LHCN-M2 (cell line): ENCODE measurements around the gene JMY. TPM values are rescaled to one million over a fixed set of nuclear protein-coding genes. Genes with fewer than 3 reads are reported as not detected.
"Not testable (repeated sequence)": the region's sequence is repeated elsewhere in the genome, so short reads cannot be mapped to it uniquely, and the experiment has no call there.

Experiments
- DNase-seq: peaks from one replicate; pipeline ENCODE4 v3.0.0-alpha.2; 2012; ENCODE audit warnings: low read depth
- total RNA-seq: library from RNA; depleted of rRNA; stranded (reverse); fragments of >200 nt; gene quantifications from 2 replicates; pipeline ENCODE4 v1.2.3, GENCODE V29; 2014

The JMY gene
- total RNA-seq, 1 experiment from 2014 or later, result 4.7 TPM

DNA sequence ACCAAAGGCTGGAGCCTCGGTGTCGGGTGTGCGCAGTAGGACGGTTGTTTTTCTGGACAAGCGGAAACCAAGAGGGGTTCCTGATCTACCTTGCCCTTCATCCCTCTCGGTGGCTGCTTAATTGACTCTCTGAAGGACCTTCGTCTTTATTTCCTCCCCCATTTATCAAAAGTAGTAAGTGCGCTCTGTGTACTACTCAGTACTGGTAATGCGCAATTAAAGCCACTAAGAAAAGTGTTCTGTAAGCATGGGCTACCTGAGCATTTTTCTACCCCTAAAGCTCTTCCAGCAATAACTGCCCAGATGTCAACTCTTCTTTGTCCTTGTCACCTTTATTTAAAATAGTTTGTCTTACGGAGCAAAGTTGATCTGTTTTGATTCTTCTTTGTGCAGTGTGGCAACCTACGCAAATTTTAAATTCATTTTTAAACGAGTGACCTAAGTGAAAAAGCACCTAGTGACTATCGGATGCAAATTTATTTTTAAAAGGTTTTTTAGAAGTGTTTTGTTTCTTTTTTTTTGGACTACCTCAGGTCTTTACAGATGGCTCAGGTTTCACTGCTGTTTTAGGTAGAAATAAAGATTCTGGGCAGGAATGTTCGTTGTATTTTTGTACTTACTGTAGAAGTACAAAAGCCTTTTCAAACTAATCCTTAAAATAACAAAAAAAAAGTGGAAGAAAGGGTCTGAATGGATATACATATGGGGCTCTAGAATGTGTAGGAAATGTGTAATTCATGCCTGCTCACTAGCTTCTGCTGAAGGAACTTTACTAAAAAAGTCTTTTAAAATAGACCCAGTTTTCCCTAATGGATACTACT lies 2.0 kb downstream of the JMY start:
- no peak for DNase-seq

DNA sequence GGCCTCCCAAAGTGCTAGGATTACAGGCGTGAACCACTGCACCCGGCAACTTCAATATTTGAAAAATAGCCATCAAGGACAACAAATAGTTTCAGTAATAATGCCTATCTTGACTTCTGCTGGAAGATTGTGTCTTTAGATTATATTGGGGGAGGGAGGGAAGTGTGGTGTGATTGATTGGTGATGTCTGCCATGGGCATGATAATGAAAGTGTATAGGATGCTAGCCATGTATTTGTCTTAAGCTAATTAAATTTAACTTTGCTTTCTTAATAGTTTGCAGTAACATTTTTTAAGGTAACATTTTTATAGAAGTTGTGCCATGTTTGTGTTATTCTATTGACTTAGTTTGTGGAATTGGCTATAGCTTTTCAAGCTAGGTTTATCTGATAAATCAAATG lies 4.6 kb downstream of the JMY start:
- no peak for DNase-seq

DNA sequence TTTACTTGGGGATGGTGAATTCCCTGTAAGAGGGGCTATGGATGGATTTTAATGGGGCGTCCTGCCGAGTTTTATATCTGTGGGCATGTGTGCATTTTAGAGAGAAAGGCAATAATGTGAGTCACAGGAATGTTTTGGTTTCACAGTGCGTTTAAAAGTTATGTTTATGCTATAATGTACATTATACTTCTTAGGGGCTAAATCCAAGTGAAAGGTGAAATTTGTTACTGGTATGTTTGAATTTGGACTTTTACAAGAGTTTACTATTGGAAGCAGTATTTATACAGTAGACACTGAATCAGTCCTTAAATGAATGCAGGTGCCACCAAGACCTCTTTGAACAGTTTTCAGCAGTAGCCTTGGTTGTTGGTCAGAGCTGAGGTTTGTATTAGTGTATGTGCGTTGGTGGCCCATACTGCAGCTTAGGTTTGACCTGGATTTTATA lies 5.6 kb downstream of the JMY start:
- DNase-seq, result no peak

DNA sequence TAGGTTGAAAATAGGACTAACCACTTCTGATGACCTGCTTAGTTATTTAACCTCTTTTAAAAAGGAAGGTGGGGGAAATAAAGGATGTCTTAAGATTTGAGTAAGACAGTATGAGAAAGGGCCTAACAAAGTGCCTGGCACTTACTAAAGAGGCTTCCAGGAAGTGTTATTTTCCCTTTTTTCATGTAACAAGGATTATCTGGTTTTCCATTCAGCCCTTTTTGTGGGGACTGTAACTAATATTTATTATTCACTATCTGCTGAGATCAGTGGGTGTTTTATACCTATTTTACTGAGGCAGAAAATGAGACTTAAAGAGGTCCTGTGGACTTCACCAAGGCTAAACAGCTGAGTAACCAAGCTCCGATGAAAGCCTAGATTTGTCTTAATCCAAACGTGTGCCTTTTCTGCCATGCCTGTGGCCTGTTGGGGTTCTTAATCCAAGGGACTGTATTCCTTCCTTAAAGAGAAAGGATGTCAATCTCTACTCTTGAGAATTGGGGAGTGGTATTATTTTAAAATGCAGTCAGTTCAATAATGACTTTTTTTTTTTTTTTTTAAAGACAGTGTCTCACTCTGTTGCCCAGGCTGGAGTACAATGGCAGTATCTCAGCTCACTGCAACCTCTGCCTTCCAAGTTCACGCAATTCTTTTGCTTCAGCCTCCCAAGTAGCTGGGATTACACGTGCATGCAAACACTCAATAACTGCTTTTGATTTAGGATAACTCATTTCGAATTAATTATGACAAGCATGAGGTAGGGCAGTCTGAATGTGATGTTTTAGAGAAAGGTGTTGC lies 6.5 kb downstream of the JMY start:
- no peak for DNase-seq

DNA sequence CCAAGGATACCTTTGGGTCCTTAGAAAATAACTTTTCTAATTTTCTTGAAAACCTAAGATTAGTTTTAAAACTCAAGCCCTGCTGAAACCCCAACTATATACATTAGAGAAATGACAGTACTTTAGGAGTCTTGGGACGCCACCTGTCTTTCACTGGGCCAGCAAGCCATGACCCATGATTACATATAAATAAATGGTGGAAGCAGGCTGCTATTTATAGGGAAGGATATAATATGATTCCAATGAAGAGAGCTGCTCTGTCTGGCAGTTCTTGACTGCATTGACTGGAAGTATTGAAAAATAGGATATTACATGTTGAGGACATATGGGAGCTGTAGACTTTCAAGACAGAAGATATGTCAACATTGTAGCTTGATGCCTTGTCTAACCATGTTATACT lies 7.3 kb downstream of the JMY start:
- DNase-seq, result no peak

DNA sequence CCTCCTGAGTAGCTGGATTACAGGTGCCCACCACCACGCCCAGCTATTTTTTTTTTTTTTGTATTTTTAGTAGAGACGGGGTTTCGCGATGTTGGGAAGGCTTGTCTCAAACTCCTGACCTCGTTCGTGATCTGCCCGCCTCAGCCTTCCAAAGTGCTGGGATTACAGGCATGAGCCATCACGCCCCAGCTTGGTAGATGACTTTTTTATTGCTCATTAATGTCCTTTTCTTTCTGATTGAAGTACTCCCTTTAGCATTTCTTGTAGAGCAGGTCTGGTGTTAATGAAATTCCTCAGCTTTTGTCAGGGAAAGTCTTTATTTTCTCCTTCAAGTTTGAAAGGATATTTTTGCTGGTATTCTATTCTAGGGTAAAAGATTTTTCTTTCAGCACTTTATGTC lies 18.1 kb downstream of the JMY start:
- not testable (repeated sequence) for DNase-seq

DNA sequence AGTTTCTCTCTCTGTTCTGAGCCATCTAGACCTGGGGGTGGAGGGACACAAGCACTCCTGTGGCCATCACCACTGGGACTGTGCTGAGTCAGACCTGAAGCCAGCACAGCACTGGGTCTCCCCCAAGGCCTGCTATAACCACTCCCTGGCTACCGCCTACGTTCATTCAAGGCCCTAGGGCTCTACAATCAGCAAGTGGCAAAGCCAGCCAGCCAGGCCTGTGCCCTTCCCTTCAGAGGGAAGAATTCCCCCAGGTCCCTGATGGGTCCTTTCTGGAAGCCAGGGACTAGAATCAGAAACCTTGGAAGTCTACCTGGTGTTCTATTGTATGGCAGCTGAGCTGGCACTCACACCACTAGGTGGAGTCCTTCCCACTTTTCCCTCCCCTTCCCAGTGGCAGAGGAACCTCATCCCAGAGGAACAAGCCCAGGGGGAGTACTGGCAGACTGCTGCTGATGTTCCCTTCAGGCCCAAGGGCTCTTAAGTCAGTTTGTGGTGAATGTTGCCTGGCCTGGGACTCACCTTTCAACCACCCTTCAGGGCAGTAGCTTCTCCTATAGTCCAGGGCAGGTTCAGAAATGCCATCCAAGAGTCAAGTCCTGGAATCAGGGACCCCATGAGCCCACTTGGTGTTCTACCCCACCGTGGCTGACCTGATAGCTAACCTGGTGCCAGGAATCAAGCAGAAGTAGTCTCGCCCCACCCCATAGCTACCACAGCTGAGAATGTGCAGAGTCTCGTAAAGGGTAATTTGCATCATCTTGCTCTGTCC lies 20.0 kb downstream of the JMY start:
- DNase-seq, result peak; percentile 42

DNA sequence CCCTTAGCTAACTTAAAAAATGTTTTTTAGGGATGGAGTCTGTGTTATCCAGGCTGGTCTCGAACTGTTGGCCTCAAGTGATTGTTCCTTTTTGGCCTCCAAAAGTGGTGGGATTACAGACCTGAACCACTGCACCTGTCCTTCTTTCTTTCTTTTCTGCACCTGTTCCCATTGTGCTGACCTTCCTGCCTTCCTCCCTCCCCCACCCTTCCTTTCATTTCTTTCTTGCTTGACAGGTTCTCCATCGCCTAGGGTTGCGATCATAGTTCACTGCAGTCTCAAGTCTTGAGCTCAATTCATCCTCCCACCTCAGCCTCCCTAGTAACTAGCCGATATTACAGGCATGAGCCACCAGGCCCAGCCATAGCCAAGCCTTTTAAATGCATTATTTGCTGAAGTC lies 20.6 kb downstream of the JMY start:
- no peak for DNase-seq

DNA sequence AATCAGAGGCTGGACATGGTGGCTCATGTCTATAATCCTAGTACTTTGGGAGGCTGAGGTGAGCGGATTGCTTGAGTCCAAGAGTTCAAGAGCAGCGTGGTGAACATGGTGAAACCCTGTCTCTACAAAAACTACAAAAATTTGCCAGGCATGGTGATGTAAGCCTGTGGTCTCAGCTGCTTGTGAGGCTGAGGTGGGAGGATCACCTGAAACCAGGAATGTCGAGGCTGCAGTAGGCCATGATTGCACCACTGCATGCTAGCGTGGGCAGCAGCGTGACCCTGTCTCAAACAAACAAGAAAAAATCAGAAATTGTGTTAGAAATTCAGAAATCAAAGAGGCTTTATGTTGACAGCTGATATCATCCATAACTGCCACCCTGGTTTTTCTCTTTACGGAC lies 21.4 kb downstream of the JMY start:
- no peak for DNase-seq

DNA sequence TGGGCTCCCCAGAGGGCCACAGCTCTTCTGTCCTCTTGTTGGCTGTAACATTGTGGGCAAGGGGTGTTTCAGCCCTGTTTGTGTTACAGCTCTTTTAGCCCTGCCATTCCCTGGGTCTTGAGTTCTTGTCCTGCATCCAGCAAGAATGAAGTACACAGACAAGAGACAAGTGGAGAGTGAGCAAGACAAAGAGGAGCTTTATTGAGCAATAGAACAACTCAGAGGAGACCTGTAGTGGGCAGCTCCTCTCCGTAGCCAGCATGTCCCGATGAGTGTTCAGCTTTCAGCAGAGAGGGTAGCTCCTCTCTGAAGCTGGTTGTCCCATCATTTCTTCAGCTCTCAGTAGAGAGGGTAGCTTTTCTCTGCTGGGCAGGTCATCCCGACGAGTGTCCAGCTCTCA lies 22.9 kb downstream of the JMY start:
- no peak for DNase-seq

DNA sequence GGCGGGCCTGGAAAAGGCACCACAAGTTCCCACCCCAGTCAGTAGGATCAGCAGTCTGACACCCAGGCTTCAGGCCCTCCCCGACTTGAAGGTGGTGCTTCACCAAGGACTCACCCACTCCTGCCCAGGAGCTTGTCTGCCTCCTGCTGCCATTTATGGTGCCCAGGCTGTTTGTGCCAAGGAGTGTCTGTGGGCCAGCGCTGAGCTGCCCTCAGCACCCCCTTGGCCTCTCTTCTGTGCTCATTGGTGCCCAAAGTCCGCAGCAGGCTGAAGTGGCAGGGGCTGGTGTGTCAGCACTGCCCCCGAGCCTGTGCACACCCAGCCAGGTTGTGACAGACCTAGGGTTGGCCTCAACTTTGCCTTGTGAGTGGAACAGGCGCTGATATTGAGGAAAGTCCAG lies 23.5 kb downstream of the JMY start:
- no peak for DNase-seq

DNA sequence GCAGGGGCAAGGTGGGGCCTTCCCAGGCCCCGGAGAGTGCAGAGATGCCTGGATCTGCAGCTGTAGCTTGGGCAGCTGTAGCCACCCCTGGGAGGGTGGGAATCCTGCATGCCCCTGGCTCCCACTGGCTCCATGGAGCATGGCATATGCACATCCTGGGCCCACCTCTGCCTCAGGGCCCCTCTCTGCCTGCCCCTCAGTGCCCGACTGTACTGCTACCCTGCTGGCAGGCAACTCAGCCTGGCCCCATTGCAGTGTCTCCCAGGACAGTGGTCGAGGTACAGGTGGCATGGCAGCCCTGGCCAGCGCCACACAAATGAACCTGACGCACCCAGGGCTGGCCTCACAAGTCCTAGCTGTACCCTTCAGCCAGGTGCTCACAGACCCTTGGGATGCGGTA lies 23.9 kb downstream of the JMY start:
- no peak for DNase-seq

DNA sequence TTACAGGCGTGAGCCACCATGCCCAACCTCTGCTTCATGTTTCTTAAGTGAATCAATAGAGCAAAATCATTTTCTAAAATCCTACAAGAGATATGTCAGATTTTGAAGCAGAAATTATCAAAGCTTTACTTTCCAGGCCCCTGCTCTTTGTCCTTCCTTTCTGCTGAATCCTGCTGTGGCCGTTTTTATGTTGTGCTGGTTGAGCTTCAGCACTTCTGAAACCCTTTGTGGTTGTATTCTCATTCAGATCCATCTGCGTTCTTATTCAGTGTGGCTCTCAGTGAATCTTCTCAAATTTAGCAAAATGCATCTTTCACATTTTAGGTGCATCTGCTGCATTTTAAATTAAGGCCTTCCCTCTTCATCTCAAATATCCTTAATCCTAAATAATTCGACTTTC lies 26.0 kb downstream of the JMY start:
- no peak for DNase-seq

DNA sequence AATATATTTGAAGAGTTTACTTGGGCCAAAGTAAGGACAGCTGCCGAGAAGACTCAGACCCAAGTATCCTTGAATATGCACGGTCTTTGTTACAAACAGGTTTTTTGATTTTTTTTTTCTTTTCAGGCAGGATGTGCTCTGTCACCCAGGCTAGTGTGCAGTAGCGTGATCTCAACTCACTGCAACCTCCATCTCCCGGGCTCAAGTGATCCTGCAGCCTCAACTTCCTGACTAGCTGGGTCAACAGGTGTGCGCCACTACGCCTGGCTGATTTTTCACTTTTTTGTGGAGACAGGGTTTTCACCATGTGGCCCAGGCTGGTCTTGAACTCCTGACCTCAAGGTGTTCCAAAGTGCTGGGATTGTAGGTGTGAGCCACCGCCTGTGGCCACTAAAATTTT lies 27.4 kb downstream of the JMY start:
- DNase-seq, result no peak

DNA sequence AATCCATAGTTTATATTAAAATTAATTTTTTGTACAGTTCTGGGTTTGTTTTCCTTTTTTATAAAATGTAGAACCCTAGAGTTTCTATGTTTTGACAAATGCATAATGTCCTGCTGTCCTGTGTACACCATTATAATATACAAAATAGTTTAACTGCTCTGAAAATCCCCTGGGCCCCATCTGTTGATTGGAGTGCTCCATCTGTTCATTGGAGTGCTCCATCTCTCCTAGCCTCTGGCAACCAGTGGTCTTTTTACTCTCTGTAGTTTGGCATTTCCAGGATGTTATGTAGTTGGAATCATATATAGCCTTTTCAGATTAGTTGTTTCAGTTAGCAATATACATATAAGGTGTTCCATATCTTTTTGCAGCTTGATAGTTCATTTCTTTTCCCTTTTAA lies 31.2 kb downstream of the JMY start:
- DNase-seq, result no peak

DNA sequence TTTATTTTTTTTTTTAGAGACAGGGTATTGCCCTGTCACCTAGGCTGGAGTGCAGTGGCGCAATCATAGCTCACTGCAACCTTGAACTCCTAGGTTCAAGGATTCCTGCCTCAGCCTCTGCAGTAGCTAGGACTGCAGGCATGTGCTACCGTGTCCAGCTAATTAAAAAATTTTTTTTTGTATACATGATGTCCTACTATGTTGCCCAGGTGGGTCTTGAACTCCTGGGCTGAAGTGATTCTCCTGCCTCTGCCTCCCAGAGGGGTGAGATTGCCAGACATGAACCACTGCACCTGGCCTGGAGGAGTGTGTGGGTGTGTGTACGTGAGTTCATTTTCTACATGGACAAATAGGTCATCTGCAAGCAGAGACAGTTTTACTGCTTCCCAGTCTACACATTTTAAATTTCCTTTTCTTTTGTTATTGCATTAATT lies 33.8 kb downstream of the JMY start:
- DNase-seq, result no peak

DNA sequence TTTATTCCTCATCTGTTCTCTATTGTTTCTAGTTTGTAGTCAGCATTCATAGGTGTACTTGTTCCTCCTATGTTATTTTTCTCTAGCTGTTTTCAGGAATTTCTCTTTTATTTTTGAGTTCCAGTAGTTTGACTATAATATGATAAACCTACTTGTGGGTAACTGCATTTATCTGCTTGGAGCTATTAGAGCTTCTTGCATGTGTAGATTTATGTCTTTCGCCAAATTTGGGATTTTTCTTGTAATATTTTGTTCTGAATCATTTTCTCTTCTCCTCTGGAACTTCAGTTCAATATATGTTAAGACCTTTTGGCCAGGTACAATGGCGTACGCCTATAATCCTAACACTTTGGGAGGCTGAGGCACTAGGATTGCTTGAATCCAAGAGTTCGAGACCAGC lies 37.4 kb downstream of the JMY start:
- no peak for DNase-seq

DNA sequence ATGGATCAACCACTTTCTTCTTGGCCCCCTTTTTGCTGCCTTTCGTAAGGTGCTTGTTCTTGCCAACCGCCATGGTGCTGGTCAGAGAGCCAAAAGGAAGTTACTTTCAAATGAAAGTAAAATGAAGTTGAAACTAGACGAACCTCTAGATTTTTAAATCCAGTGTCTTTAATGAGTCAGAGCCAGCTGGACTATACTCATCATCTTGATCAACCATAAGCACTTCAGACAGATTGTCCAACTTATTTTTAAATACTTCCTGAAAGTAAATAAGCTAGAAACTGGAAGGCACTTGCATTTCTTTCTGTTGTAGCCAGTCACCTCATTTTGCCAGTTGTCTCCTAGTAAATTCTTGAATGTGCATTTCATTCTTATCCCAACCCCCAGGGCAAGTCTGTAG lies 48.9 kb downstream of the JMY start:
- peak; percentile 43 for DNase-seq

DNA sequence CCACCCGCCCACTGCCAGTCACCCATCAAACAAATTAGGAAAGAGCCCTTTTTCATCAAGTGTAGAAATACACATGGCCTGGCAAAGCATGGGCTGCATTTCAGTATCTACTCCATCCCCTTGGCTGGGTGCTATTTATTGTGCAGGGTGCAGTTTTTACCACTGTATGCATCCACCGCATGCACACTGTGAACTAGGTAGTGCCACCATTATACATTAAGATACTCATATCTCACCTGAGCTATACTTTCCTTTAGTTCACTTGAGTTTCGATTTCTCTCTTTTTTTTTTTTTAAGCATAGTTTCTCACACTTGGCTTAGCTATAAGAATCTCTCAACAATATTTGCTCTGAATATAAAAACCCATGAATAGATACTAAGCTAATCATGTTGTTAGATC lies 49.4 kb downstream of the JMY start:
- no peak for DNase-seq

DNA sequence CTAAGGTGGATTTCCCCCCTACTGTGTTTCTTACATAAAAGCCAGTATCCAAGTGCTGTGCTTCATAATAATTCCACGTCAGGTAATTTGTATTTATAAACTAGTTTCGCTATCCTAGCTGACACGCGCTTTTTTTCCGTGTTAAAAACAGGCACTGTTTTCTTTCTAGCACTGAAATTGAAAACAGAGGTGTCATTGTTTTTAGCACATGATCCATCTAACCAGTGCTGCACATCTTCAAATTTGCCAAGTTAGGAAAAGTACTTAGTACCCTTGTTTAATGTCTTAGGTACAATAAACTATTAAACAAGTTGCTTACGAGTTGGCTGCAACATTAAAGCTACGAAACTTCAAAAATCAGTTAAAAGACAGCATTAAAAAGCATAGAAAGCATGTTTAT lies 49.9 kb downstream of the JMY start:
- no peak for DNase-seq

DNA sequence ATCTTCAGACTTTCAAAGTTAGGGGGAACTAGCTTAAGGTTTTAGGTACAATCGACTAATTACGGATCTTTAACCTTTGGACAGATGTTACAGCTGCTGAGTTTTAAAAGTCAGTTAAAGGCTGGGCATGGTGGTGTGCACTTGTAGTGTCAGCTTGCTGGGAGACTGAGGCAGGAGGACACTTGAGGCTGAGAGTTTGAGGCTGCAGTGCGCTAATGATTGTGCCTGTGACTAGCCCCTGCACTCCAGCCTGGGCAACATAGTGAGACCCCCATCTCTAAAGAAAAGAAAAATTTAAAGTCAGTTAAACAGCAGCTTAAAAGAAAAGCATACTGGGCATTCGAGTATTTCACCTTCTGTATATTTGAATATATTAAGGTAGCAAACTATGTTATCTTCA lies 51.4 kb downstream of the JMY start:
- no peak for DNase-seq

DNA sequence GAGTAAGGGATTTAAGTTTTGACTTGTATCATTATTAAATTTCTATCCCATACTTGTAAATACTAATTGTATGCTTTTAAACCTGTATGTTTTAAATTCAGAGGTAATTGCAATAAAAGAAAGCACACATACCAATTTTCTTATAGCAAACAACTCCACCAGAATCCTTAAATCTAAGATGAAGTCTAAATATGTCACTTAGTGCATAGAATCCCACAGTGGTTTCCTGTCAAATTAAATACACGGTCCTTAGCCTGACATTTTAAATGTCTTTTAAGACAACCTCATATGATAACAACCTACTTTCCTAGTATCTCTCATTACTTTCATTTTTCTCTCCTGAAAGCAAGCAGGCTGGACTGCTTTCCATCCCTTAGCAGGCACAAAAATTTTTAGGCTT lies 52.0 kb downstream of the JMY start:
- no peak for DNase-seq
